ENCODE results near the gene LYRM9. TPM values are rescaled to one million over a fixed set of nuclear protein-coding genes. Genes with fewer than 3 reads are reported as not detected.
"Not testable (repeated sequence)": the region's sequence is repeated elsewhere in the genome, so short reads cannot be mapped to it uniquely, and the experiment has no call there.

Gene LYRM9
- total and polyA plus RNA-seq, 4 donors, result 16.0 to 27.1 (median 21.8) TPM

GRCh38 chr17:27912299-27912698 is 19.1 kb upstream of the LYRM9 start:
- WGBS (ENCODE audit: insufficient coverage), result no CpG with 5 or more reads among the region's 3 CpGs
- H3K4me1 ChIP-seq (ENCODE audit: control insufficient read depth, insufficient read depth, low read length); H3K4me3 ChIP-seq (ENCODE audit: low read depth, low read length); H3K27ac ChIP-seq (ENCODE audit: low read depth, low read length); DNase-seq (ENCODE audit: low read depth in 4 of 6, low spot score in 6 of 6); H3K36me3 ChIP-seq (ENCODE audit: control insufficient read depth, insufficient read depth, low read length); H3K9me3 ChIP-seq (ENCODE audit: control insufficient read depth, insufficient read depth, low read length); H3K27me3 ChIP-seq (ENCODE audit: control insufficient read depth, insufficient read depth, low read length): not testable (repeated sequence)

GRCh38 chr17:27907976-27908558 is 14.9 kb upstream of the LYRM9 start:
- Histone ChIP-seq H3K36me3 (ENCODE audit: control insufficient read depth, insufficient read depth, low read length) (no peaks in the 10 kb centered on the region), H3K4me3 (ENCODE audit: low read depth, low read length) (no peak overlapping the region), H3K27me3 (ENCODE audit: control insufficient read depth, insufficient read depth, low read length) (no peaks in the 10 kb centered on the region), H3K27ac (ENCODE audit: low read depth, low read length) (no peak overlapping the region), H3K9me3 (ENCODE audit: control insufficient read depth, insufficient read depth, low read length) (no peaks in the 10 kb centered on the region), H3K4me1 (ENCODE audit: control insufficient read depth, insufficient read depth, low read length) (peaks cover 4% of the 10 kb centered on the region)
- WGBS (ENCODE audit: insufficient coverage), result 83% methylated on average over 1 of the region's 4 CpGs
- peak in 1 of 6 donors; percentile 5 for DNase-seq (ENCODE audit: low read depth in 4 of 6, low spot score in 6 of 6)

- DNase-seq (ENCODE audit: low read depth in 4 of 6, low spot score in 6 of 6), result peak in 1 of 6 donors; percentile 44
- no peaks in the 10 kb centered on the region for H3K27me3 ChIP-seq (ENCODE audit: control insufficient read depth, insufficient read depth, low read length)
- WGBS (ENCODE audit: insufficient coverage), result 16% methylated on average over 2 of the region's 3 CpGs
Measured at GRCh38 chr17:27906623-27907022, 13.5 kb upstream of the LYRM9 start.

GRCh38 chr17:27906226-27906580 is 13.0 kb upstream of the LYRM9 start:
- Histone ChIP-seq H3K4me1 (ENCODE audit: control insufficient read depth, insufficient read depth, low read length) (peaks cover 4% of the 10 kb centered on the region), H3K36me3 (ENCODE audit: control insufficient read depth, insufficient read depth, low read length) (no peaks in the 10 kb centered on the region), H3K4me3 (ENCODE audit: low read depth, low read length) (no peak overlapping the region), H3K9me3 (ENCODE audit: control insufficient read depth, insufficient read depth, low read length) (no peaks in the 10 kb centered on the region), H3K27me3 (ENCODE audit: control insufficient read depth, insufficient read depth, low read length) (no peaks in the 10 kb centered on the region), H3K27ac (ENCODE audit: low read depth, low read length) (no peak overlapping the region)
- DNase-seq (ENCODE audit: low read depth in 4 of 6, low spot score in 6 of 6), result no peak

More at GRCh38 chr17:27906623-27907022, 13.5 kb upstream of the LYRM9 start:
- Histone ChIP-seq H3K9me3 (ENCODE audit: control insufficient read depth, insufficient read depth, low read length) (no peaks in the 10 kb centered on the region), H3K27ac (ENCODE audit: low read depth, low read length) (no peak overlapping the region), H3K36me3 (ENCODE audit: control insufficient read depth, insufficient read depth, low read length) (no peaks in the 10 kb centered on the region), H3K4me1 (ENCODE audit: control insufficient read depth, insufficient read depth, low read length) (peaks cover 4% of the 10 kb centered on the region), H3K4me3 (ENCODE audit: low read depth, low read length) (no peak overlapping the region)

DNA sequence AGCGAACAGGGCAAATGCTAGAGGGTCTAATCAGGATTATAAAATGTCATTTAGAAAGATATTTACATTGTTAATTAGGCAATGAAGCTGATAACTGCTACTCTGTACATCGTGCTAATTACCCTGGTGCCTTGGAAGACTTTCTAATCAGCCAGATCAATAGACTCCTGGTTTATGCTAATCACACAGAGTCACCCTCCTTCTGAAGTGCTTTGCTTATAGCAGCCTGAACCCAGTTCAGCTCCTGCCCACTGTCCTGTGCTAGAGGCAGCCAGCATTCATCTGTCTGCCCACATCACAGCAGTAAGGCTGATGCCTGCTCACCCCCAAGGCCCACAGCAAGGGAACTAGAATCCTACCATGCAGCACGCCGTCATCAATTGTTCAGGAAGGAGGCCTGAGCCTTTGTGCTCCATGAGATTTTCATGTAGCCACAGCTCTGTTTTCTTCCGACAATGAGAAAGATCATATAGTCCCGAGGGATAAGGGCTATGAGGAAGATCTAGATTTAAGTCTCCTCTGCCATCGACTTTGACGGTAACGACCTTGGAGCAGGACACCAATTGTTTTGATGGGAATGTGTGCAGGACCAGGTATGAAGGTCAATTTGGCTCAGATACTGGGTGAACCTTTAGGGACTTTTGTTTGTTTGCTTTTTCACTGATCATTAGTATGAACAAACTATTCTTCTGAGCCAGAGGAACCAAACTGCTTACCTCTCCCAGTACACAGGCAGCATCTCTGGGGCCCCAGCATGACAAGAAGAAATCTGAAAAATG is 12.5 kb upstream of the LYRM9 start:
- peak in 1 of 6 donors; percentile 73 for DNase-seq (ENCODE audit: low read depth in 4 of 6, low spot score in 6 of 6)
- peaks cover 4% of the 10 kb centered on the region for H3K4me1 ChIP-seq (ENCODE audit: control insufficient read depth, insufficient read depth, low read length)
- WGBS (ENCODE audit: insufficient coverage), result 78% methylated on average over 8 of the region's 9 CpGs
- no peak overlapping the region for H3K4me3 ChIP-seq (ENCODE audit: low read depth, low read length)
- H3K36me3 ChIP-seq (ENCODE audit: control insufficient read depth, insufficient read depth, low read length), result no peaks in the 10 kb centered on the region
- H3K9me3 ChIP-seq (ENCODE audit: control insufficient read depth, insufficient read depth, low read length), result no peaks in the 10 kb centered on the region
- no peaks in the 10 kb centered on the region for H3K27me3 ChIP-seq (ENCODE audit: control insufficient read depth, insufficient read depth, low read length)
- H3K27ac ChIP-seq (ENCODE audit: low read depth, low read length), result no peak overlapping the region

DNA sequence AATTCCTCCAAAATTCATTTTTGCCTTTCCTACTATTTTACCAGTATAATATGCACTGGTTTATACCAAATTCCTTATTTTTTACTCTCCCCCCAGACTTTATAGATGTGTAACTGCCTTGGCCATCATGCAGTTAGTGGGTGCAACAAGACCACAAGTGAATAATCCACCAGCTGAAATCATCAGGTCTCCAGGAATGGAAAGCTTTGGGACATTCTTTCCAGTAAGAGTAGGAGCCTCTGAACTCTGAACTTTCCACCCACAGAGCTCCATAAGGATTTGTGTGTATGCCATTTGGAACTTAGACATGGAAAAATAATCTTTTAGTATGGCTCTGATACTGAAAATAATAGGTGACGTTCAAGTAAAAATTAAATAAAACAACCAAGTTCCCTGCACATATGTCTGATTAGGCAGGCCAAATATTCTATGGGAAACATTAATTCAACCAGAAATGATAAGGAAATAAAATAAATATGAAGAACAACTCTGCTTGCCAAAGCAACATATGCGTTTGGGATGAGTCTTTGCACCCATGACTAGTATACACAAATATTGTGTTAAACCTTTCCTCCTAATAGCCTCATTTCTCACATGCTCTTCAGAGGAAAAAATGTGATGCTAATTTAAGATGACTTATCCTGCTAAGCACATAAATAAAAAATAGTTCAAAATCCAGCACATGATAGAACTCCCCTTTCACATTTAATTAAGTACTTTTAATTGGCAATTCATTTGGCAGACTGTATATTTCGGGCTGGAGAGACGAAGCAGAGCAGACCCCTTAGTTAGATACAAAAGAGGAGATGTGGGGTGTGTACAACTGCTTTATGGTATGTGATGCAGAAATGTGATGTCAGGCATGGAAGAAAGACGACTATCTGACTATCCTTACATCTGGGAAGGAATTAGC is 11.6 kb upstream of the LYRM9 start:
- peak in 1 of 6 donors; percentile 60 for DNase-seq (ENCODE audit: low read depth in 4 of 6, low spot score in 6 of 6)
- Histone ChIP-seq H3K36me3 (ENCODE audit: control insufficient read depth, insufficient read depth, low read length) (no peaks in the 10 kb centered on the region), H3K9me3 (ENCODE audit: control insufficient read depth, insufficient read depth, low read length) (no peaks in the 10 kb centered on the region), H3K27me3 (ENCODE audit: control insufficient read depth, insufficient read depth, low read length) (no peaks in the 10 kb centered on the region), H3K4me3 (ENCODE audit: low read depth, low read length) (no peak overlapping the region), H3K27ac (ENCODE audit: low read depth, low read length) (no peak overlapping the region), H3K4me1 (ENCODE audit: control insufficient read depth, insufficient read depth, low read length) (peaks cover 4% of the 10 kb centered on the region)
- 60% methylated on average over 1 of the region's 5 CpGs for WGBS (ENCODE audit: insufficient coverage)

DNA sequence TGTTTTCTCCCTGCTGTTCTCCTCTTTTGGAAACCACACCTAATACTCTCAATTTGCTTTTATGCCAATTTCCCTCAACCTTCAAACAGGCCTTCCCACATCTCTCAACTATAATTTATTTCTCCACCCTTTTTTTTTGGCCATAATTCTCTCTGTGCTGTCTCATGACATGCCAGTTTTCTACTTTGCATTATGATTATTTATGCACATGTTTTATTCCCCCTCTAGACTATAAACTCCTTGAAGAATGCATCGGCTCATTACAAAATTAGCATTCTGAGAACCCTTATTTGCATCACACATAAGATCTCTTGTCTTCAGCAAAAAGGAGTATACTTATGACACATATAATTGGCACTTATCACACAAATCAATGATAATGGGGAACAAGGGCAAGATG is 10.9 kb upstream of the LYRM9 start:
- peak in 2 of 6 donors; percentile 34 to 54 for DNase-seq (ENCODE audit: low read depth in 4 of 6, low spot score in 6 of 6)
- peaks cover 4% of the 10 kb centered on the region for H3K4me1 ChIP-seq (ENCODE audit: control insufficient read depth, insufficient read depth, low read length)
- H3K27ac ChIP-seq (ENCODE audit: low read depth, low read length), result no peak overlapping the region
- no peak overlapping the region for H3K4me3 ChIP-seq (ENCODE audit: low read depth, low read length)
- no CpG with 5 or more reads among the region's 1 CpG for WGBS (ENCODE audit: insufficient coverage)
- H3K36me3 ChIP-seq (ENCODE audit: control insufficient read depth, insufficient read depth, low read length), result no peaks in the 10 kb centered on the region
- H3K27me3 ChIP-seq (ENCODE audit: control insufficient read depth, insufficient read depth, low read length), result no peaks in the 10 kb centered on the region
- no peaks in the 10 kb centered on the region for H3K9me3 ChIP-seq (ENCODE audit: control insufficient read depth, insufficient read depth, low read length)

DNA sequence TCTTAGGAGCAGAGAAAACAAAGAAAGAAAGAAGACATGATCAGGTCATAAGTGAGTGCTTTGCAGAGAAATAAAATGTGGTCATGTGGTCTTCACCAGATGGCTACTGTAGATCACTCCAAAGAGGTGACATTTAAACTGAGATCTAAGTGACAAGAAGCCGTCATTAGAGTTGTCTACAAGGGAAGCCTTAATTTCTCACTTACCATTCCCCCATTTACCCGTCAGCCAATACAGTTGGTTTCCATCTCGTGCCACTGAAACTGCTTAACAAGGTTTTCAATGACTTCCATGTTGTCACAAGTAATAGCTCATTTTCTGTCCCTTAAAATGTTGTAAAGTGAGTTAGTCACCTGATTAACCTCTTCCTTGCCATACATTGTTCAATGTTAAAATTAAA is 6.4 kb upstream of the LYRM9 start:
- H3K9me3 ChIP-seq (ENCODE audit: control insufficient read depth, insufficient read depth, low read length), result no peaks in the 10 kb centered on the region
- H3K27ac ChIP-seq (ENCODE audit: low read depth, low read length), result no peak overlapping the region
- H3K27me3 ChIP-seq (ENCODE audit: control insufficient read depth, insufficient read depth, low read length), result no peaks in the 10 kb centered on the region
- WGBS (ENCODE audit: insufficient coverage), result no CpG with 5 or more reads among the region's 3 CpGs
- H3K36me3 ChIP-seq (ENCODE audit: control insufficient read depth, insufficient read depth, low read length), result no peaks in the 10 kb centered on the region
- H3K4me3 ChIP-seq (ENCODE audit: low read depth, low read length), result no peak overlapping the region
- DNase-seq (ENCODE audit: low read depth in 4 of 6, low spot score in 6 of 6), result peak in 1 of 6 donors; percentile 32
- no peaks in the 10 kb centered on the region for H3K4me1 ChIP-seq (ENCODE audit: control insufficient read depth, insufficient read depth, low read length)

DNA sequence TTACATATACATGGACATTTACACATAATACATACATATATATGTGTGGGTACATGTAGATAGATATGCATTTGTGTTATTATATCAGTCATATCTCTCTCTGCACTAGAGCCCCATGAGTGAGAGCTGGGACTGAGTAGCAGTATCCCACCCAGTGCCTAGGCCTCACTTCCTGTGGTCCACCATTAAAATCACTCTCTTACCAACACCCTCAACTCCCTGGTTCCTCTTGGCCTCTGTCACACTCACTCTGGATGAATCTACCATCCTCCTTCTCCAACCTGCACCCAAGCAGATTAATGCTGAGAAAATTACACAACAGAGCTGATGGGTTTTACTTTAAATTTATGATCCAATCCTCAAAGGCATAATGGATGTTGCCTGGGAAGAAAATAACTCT is 4.9 kb upstream of the LYRM9 start:
- Histone ChIP-seq H3K9me3 (ENCODE audit: control insufficient read depth, insufficient read depth, low read length) (no peaks in the 10 kb centered on the region), H3K36me3 (ENCODE audit: control insufficient read depth, insufficient read depth, low read length) (no peaks in the 10 kb centered on the region), H3K4me1 (ENCODE audit: control insufficient read depth, insufficient read depth, low read length) (no peaks in the 10 kb centered on the region), H3K27ac (ENCODE audit: low read depth, low read length) (no peak overlapping the region), H3K4me3 (ENCODE audit: low read depth, low read length) (no peak overlapping the region), H3K27me3 (ENCODE audit: control insufficient read depth, insufficient read depth, low read length) (no peaks in the 10 kb centered on the region)
- no peak for DNase-seq (ENCODE audit: low read depth in 4 of 6, low spot score in 6 of 6)

Data from spinal cord (tissue), 10 donors.